ENCODE measurements around the gene BRCA2.

Gene BRCA2

DNA sequence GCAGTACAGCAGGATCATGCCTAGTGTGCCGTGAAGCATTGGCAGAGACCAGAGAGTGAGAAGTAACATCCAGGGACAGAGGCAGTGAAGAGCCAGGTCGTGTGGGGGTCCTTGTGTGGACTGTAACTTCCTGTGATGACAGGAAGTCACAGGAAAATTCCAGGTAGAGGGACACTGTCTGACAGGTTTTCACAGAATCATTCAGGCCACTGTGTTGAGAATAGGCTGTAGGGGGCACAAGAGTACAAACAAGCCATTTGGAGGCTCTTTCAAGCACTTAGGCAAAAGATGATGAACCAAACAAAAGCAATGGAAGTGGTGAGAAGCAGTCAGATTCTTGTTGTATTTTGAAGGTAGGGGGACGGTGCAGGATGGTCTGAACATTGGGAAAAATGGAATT lies 66.2 kb downstream of the BRCA2 start:
- no peak for DNase-seq (ENCODE audit: low read depth)

GRCh38 chr13:32383836-32384618 lies 68.7 kb downstream of the BRCA2 start:
- no peak for DNase-seq (ENCODE audit: low read depth)

GRCh38 chr13:32384702-32385101 lies 69.4 kb downstream of the BRCA2 start:
- no peak for DNase-seq (ENCODE audit: low read depth)

GRCh38 chr13:32385410-32385809 lies 70.1 kb downstream of the BRCA2 start:
- DNase-seq (ENCODE audit: low read depth), result no peak

DNA sequence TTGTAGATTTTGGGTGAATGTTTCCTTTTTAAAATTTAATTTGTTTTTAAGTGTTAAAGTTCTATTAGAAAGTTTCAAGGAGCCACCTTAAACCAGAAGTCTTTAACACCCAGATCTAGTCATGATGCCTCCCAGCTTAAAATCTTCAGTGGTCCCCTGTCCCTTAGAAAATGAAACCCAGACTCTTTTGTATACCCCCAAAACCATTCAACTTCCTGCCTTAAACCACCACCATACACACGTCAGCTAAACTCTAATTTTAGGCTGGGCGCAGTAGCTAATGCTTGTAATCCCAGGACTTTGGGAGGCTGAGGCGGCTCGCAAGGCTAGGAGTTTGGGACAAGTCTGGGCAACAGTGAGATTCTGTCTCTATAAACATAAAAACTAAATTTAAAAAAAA lies 74.7 kb downstream of the BRCA2 start:
- no peak for DNase-seq (ENCODE audit: low read depth)

- no peak for DNase-seq (ENCODE audit: low read depth)
Observed at GRCh38 chr13:32390484-32390883, 75.2 kb downstream of the BRCA2 start.

DNA sequence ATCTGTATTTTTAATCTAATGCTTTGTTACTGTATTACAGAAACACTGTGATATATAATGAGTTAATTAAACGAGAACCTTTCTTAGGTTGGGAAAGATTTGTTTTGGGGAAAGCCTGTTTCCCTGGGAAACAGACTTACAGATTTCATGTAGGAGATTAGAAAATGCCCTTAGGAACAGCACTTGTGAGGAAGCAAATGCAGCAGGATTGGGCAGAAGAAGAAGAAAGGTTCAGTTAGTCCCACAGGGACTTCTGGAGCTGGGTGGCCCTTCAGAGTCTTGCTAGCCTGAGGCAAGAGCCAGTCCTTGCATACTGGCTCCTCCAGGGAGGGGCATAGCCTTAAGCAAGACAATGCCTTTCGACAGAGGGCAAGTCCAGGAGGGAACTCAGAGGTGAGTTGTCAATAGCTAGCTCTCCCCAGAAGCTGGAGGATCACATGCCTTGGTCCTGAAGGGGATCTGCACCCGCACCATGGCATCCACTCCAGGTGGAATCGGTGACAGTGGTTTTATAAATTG lies 75.9 kb downstream of the BRCA2 start:
- DNase-seq (ENCODE audit: low read depth), result no peak

DNA sequence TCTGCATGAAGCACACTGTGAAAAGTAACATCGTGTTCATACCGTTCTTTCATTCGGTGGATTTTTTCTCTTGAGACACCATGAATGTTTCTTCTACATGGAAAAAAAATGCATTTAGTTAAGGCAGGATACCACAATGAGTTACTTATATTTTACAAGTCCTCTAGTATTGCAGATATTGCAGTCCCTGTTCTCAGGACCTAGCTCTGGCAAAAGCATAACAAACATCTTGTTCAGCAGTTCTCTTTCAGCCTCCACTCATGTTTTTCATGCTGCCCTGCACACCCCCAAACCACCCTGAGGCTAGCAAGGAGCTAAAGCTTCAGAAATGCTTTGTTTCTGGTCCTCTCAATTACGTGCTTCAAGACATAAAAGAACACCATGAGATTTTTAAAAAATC lies 87.8 kb downstream of the BRCA2 start:
- no peak for DNase-seq (ENCODE audit: low read depth)

- no peak for DNase-seq (ENCODE audit: low read depth)
Observed at GRCh38 chr13:32407854-32408253, 92.5 kb downstream of the BRCA2 start.

- no peak for DNase-seq (ENCODE audit: low read depth)
Observed at GRCh38 chr13:32408296-32409000, 93.1 kb downstream of the BRCA2 start.

DNA sequence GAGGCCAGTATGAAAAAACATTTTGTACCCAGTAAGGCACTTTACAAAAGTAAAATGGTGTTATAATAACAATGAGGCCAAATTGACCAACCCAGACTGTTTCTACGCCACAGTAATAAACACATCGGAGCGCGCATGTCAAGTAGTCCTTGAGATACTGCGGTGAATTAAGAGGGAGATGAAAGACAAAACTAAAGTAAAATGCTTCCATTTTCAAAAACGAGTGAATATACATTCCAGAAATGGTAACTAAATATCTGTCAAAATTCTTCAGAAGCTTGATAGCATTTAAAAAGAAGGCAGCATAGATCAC lies 93.6 kb downstream of the BRCA2 start:
- DNase-seq (ENCODE audit: low read depth), result no peak

- DNase-seq (ENCODE audit: low read depth), result no peak
Observed at GRCh38 chr13:32409561-32410421, 94.5 kb downstream of the BRCA2 start.

DNA sequence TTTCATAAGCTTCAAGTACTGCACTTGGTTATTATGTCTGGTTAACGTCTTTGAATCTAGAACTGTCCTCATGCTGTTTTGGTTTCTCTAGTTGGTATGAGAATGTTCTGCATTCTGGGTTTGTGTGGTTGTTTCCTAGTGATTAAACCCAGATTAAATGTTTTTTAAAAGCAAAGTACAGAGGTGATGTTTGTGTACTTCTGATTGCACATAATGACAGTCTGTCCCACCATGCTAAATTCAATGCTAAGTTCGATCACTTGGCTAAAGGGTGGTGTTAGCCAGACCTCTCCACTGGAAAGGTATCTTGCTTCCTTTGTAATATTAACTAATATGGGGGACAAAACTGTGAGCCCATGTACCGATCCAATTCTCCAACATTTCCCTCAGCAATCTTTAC lies 98.0 kb downstream of the BRCA2 start:
- DNase-seq (ENCODE audit: low read depth), result no peak

GRCh38 chr13:32414580-32414979 lies 99.3 kb downstream of the BRCA2 start:
- DNase-seq (ENCODE audit: low read depth), result no peak

GRCh38 chr13:32415019-32415418 lies 99.7 kb downstream of the BRCA2 start:
- no peak for DNase-seq (ENCODE audit: low read depth)

DNA sequence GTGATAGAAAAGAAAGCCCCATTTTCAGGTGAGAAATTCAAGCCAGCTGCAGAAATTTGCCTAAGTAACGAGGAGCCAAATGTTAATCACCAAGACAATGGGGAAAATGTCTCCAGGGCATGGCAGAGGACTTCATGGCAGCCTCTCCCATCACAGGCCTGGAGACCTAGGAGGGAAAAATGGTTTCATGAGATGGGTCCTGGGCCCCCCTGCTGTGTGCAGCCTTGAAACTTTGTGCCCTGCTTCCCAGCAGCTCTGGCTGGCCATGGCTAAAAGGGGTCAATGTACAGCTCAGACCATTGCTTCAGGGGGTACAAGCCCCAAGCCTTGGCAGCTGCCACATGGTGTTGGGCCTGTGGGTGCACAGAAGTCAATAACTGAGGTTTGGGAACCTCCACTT lies 102.7 kb downstream of the BRCA2 start:
- DNase-seq (ENCODE audit: low read depth), result no peak

DNA sequence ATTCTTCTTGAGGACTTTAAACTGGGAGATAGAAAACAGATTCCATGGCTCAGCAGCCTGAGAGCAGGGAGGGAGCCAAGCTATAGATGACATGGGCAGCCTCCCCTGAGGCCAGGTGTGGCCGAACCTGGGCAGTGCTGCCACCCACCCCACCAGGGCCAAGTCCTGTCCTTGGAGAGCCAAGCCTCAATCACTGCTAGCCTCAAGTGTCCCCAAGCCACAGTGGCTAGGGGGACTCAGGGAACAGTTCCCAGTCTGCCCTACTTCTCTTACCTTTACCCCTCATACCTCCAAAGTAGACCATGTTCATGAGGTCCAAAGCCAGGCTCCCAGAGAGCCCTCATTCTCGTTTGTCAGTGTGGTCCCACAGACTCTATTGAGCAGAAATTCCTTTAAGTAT lies 104.6 kb downstream of the BRCA2 start:
- no peak for DNase-seq (ENCODE audit: low read depth)

DNA sequence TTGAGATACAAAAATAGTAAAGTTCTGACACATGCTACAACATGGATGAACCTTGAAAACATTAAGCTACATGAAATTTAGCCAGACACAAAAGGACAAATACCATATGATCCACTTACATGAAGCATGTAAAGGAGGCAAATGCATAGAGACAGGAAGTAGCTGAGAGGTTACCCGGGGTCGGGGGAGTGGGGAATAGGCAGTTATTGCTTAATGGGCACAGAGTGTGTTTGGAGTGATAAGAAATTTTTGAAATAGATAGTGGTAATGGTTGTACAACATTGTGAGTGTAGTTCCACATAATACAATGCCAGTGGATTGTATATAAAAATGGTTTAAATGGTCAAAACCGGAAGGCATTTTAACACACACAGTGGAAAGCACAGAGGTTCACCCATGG lies 108.3 kb downstream of the BRCA2 start:
- no peak for DNase-seq (ENCODE audit: low read depth)

DNA sequence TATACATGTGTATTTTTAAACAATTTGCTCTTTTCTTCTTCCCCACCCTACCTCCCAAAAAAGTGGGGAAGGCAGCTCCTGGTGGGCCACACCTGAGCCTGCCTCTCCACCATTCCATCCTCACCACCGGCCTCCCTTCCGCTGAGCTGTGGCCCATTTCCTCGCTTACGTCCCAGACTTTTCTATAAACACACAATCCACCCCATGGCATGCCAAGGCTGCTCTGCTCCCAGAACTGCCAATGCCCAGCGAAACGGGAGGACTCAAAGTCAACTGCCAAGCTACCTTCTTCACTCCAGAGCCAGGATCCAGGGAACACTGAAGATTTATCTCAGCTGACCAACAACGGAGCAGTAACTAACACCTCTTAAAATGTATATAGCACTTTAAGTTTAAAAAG lies 109.8 kb downstream of the BRCA2 start:
- no peak for DNase-seq (ENCODE audit: low read depth)

- peak; percentile 6 for DNase-seq (ENCODE audit: low read depth)
Observed at GRCh38 chr13:32426191-32426989, 111.1 kb downstream of the BRCA2 start.

GRCh38 chr13:32426990-32427851 lies 111.9 kb downstream of the BRCA2 start:
- DNase-seq (ENCODE audit: low read depth), result peak; percentile 17

All from stimulated activated CD8-positive, alpha-beta memory T cell treated with anti-CD3 and anti-CD28 coated beads, Interleukin-12 subunit alpha, Interleukin-12 subunit beta, amount 100 ng/mL, for 1 hour (primary cell).